ENCODE measurements around the gene KLRC3. TPM values are rescaled to one million over a fixed set of nuclear protein-coding genes. Genes with fewer than 3 reads are reported as not detected.
"Not testable (repeated sequence)": the region's sequence is repeated elsewhere in the genome, so short reads cannot be mapped to it uniquely, and the experiment has no call there.

The KLRC3 gene
- not detected for polyA plus RNA-seq (2013, experiment 1 of 2)
- not detected for polyA plus RNA-seq (2013, experiment 2 of 2)

DNA sequence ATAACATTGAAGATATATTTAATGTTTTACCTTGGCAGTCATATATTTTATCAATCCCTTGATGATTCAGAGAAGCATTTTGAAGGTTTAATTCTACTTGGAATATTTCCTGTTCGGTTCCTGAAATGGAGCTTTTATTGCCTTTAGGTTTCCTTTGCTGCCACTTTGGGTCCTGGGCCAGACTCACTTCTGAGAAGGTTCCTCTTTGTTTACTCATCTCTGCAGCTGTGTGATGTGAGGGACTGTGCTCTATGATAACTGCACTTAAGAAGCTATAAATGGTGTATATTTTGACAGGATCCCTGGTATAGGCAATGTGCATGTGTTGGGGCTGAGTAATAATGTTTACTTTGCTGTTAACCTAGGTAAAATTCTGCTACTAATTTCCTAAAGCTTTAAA is at the start of gene KLRC3:
Gene KLRC3 (minus strand): TSS at position 262 of the 400 bp plus-strand sequence. CDS start 45 bp downstream, at position 217.
- not testable (repeated sequence) for H3K27ac ChIP-seq (ENCODE audit: low read depth, low read length); H3K23ac ChIP-seq (ENCODE audit: low read length); H3K4me2 ChIP-seq (ENCODE audit: low read length); H3K36me3 ChIP-seq (ENCODE audit: control insufficient read depth, insufficient read depth, low read length); H2BK5ac ChIP-seq (ENCODE audit: low read length); H3K4me1 ChIP-seq (ENCODE audit: control insufficient read depth, low read depth, low read length); H3K56ac ChIP-seq (ENCODE audit: low read length); H2BK120ac ChIP-seq (ENCODE audit: low read depth, low read length); H3K79me2 ChIP-seq (ENCODE audit: control insufficient read depth, insufficient read depth, low read length); H2BK15ac ChIP-seq (replicated peaks; ENCODE audit: low read depth); H4K8ac ChIP-seq (ENCODE audit: low read depth, low read length); H3K4me3 ChIP-seq (ENCODE audit: low read length); H2AK5ac ChIP-seq (ENCODE audit: low read length); H3K79me1 ChIP-seq (ENCODE audit: low read length); H3K18ac ChIP-seq (ENCODE audit: low read length); H3K4ac ChIP-seq (ENCODE audit: low read depth, low read length); H3K9ac ChIP-seq (ENCODE audit: low read length); DNase-seq; H4K5ac ChIP-seq (ENCODE audit: low read length); H3K27me3 ChIP-seq (ENCODE audit: insufficient read depth, low read length, poor library complexity)
- WGBS (ENCODE audit: extremely low coverage, insufficient coverage, low lambda C conversion rate) = no CpG with 5 or more reads among the region's 1 CpG

- DNase-seq = no peak
- Histone ChIP-seq H2BK5ac (ENCODE audit: low read length) (no peak overlapping the region), H3K56ac (ENCODE audit: low read length) (no peak overlapping the region), H3K36me3 (ENCODE audit: control insufficient read depth, insufficient read depth, low read length) (no peaks in the 10 kb centered on the region), H2AK5ac (ENCODE audit: low read length) (no peak overlapping the region), H2BK120ac (ENCODE audit: low read depth, low read length) (no peak overlapping the region), H3K23ac (ENCODE audit: low read length) (no peak overlapping the region), H3K79me2 (ENCODE audit: control insufficient read depth, insufficient read depth, low read length) (no peaks in the 10 kb centered on the region), H3K18ac (ENCODE audit: low read length) (no peak overlapping the region), H3K27ac (ENCODE audit: low read depth, low read length) (no peak overlapping the region), H3K4ac (ENCODE audit: low read depth, low read length) (no peak overlapping the region), H2BK15ac (replicated peaks; ENCODE audit: low read depth) (no peak overlapping the region), H3K4me3 (ENCODE audit: low read length) (no peak overlapping the region), H3K9ac (ENCODE audit: low read length) (no peak overlapping the region), H3K79me1 (ENCODE audit: low read length) (no peaks in the 10 kb centered on the region), H4K5ac (ENCODE audit: low read length) (no peak overlapping the region), H4K8ac (ENCODE audit: low read depth, low read length) (no peak overlapping the region), H3K27me3 (ENCODE audit: insufficient read depth, low read length, poor library complexity) (no peaks in the 10 kb centered on the region), H3K4me1 (ENCODE audit: control insufficient read depth, low read depth, low read length) (no peaks in the 10 kb centered on the region), H3K4me2 (ENCODE audit: low read length) (no peak overlapping the region)
- WGBS (ENCODE audit: extremely low coverage, insufficient coverage, low lambda C conversion rate) = no CpG with 5 or more reads among the region's 1 CpG
Measured at GRCh38 chr12:10469701-10470100, 49.3 kb upstream of the KLRC3 start.

GRCh38 chr12:10466311-10466710 is 45.9 kb upstream of the KLRC3 start:
- H3K27me3 ChIP-seq (ENCODE audit: insufficient read depth, low read length, poor library complexity) = no peaks in the 10 kb centered on the region
- DNase-seq = no peak
- no peak overlapping the region for H3K23ac ChIP-seq (ENCODE audit: low read length)
- H3K36me3 ChIP-seq (ENCODE audit: control insufficient read depth, insufficient read depth, low read length) = no peaks in the 10 kb centered on the region
- no peak overlapping the region for H2BK5ac ChIP-seq (ENCODE audit: low read length)
- no peak overlapping the region for H2BK15ac ChIP-seq (replicated peaks; ENCODE audit: low read depth)
- no peak overlapping the region for H2AK5ac ChIP-seq (ENCODE audit: low read length)
- no peaks in the 10 kb centered on the region for H3K4me1 ChIP-seq (ENCODE audit: control insufficient read depth, low read depth, low read length)
- no peak overlapping the region for H3K56ac ChIP-seq (ENCODE audit: low read length)
- no peak overlapping the region for H4K8ac ChIP-seq (ENCODE audit: low read depth, low read length)
- no peak overlapping the region for H3K18ac ChIP-seq (ENCODE audit: low read length)
- H3K4me3 ChIP-seq (ENCODE audit: low read length) = no peak overlapping the region
- no CpG with 5 or more reads among the region's 4 CpGs for WGBS (ENCODE audit: extremely low coverage, insufficient coverage, low lambda C conversion rate)
- no peak overlapping the region for H3K9ac ChIP-seq (ENCODE audit: low read length)
- H2BK120ac ChIP-seq (ENCODE audit: low read depth, low read length) = no peak overlapping the region
- H3K27ac ChIP-seq (ENCODE audit: low read depth, low read length) = no peak overlapping the region
- H3K4me2 ChIP-seq (ENCODE audit: low read length) = no peak overlapping the region
- H4K5ac ChIP-seq (ENCODE audit: low read length) = no peak overlapping the region
- H3K79me2 ChIP-seq (ENCODE audit: control insufficient read depth, insufficient read depth, low read length) = no peaks in the 10 kb centered on the region
- no peak overlapping the region for H3K4ac ChIP-seq (ENCODE audit: low read depth, low read length)
- no peaks in the 10 kb centered on the region for H3K79me1 ChIP-seq (ENCODE audit: low read length)

DNA sequence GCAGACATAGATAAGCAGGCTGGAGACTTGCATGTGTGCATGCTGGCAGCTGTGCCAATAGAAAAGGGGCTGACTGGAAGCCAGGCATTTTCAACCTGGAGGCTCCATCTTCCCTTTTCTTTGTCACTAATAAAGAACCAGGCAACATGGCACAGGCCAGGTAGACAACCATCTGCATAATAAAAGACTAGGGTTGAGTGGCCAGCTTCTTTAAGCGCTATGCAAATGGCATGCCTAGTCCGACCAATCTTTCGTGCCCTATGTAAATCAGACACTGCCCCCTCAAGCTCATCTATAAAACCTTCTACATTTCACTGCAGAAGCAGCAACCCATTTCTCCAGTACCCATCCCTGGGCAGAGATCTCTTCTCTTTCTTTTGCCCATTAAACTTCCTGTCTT is 37.4 kb upstream of the KLRC3 start:
- DNase-seq = peak; percentile 12
- Histone ChIP-seq H2BK5ac (ENCODE audit: low read length) (no peak overlapping the region), H3K9ac (ENCODE audit: low read length) (no peak overlapping the region), H3K56ac (ENCODE audit: low read length) (no peak overlapping the region), H4K5ac (ENCODE audit: low read length) (no peak overlapping the region), H3K4ac (ENCODE audit: low read depth, low read length) (no peak overlapping the region), H3K4me1 (ENCODE audit: control insufficient read depth, low read depth, low read length) (no peaks in the 10 kb centered on the region), H2BK15ac (replicated peaks; ENCODE audit: low read depth) (no peak overlapping the region), H3K27me3 (ENCODE audit: insufficient read depth, low read length, poor library complexity) (no peaks in the 10 kb centered on the region), H3K18ac (ENCODE audit: low read length) (no peak overlapping the region), H3K27ac (ENCODE audit: low read depth, low read length) (no peak overlapping the region), H2BK120ac (ENCODE audit: low read depth, low read length) (no peak overlapping the region), H3K79me2 (ENCODE audit: control insufficient read depth, insufficient read depth, low read length) (no peaks in the 10 kb centered on the region), H2AK5ac (ENCODE audit: low read length) (no peak overlapping the region), H4K8ac (ENCODE audit: low read depth, low read length) (no peak overlapping the region), H3K4me2 (ENCODE audit: low read length) (no peak overlapping the region), H3K79me1 (ENCODE audit: low read length) (no peaks in the 10 kb centered on the region), H3K4me3 (ENCODE audit: low read length) (no peak overlapping the region), H3K36me3 (ENCODE audit: control insufficient read depth, insufficient read depth, low read length) (no peaks in the 10 kb centered on the region), H3K23ac (ENCODE audit: low read length) (no peak overlapping the region)
- no CpG with 5 or more reads among the region's 3 CpGs for WGBS (ENCODE audit: extremely low coverage, insufficient coverage, low lambda C conversion rate)

DNA sequence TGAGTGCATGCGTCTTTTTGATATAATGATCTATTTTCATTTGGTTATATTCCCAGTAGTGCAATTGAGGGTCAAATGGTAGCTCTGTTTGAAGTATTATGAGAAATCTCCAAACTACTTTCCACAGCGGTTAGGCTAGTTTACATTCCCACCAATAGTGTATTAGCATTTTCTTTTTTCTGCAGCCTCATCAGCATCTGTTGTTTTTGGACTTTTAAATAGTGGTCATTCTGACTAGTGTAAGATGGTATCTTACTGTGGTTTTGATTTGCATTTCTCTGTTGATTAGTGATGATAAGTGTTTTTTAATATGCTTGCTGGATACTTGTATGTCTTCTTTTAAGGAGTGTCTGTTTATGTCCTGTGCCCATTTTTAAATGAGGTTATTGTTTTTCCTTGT is 36.5 kb upstream of the KLRC3 start:
- Histone ChIP-seq H3K4me3 (ENCODE audit: low read length) (no peak overlapping the region), H4K5ac (ENCODE audit: low read length) (no peak overlapping the region), H2BK5ac (ENCODE audit: low read length) (no peak overlapping the region), H2AK5ac (ENCODE audit: low read length) (no peak overlapping the region), H3K27me3 (ENCODE audit: insufficient read depth, low read length, poor library complexity) (no peaks in the 10 kb centered on the region), H3K56ac (ENCODE audit: low read length) (no peak overlapping the region), H3K4me2 (ENCODE audit: low read length) (no peak overlapping the region), H3K9ac (ENCODE audit: low read length) (no peak overlapping the region), H3K27ac (ENCODE audit: low read depth, low read length) (no peak overlapping the region), H3K4me1 (ENCODE audit: control insufficient read depth, low read depth, low read length) (no peaks in the 10 kb centered on the region), H3K23ac (ENCODE audit: low read length) (no peak overlapping the region), H3K36me3 (ENCODE audit: control insufficient read depth, insufficient read depth, low read length) (no peaks in the 10 kb centered on the region), H3K4ac (ENCODE audit: low read depth, low read length) (no peak overlapping the region), H3K79me2 (ENCODE audit: control insufficient read depth, insufficient read depth, low read length) (no peaks in the 10 kb centered on the region), H4K8ac (ENCODE audit: low read depth, low read length) (no peak overlapping the region), H2BK15ac (replicated peaks; ENCODE audit: low read depth) (no peak overlapping the region), H2BK120ac (ENCODE audit: low read depth, low read length) (no peak overlapping the region), H3K79me1 (ENCODE audit: low read length) (no peaks in the 10 kb centered on the region), H3K18ac (ENCODE audit: low read length) (no peak overlapping the region)
- no CpG with 5 or more reads among the region's 2 CpGs for WGBS (ENCODE audit: extremely low coverage, insufficient coverage, low lambda C conversion rate)
- DNase-seq = no peak

DNA sequence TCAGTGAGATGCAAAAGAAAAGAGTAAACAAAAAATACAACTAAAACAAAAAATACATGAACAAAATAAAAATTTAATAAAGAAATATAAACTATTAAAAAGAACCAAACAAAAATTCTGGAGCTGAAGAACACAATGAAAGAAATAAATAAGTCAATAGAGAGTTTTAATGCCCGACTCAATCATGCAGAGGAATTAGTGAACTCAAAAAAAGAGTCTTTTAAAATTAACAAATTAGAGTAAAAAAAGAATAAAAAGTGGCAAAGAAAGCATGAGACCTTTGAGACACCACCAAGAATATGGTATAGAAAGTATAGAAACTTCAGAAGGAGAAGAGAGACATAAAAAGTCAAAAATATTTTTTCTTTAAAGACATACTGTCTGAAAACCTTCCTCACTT is 35.4 kb upstream of the KLRC3 start:
- Histone ChIP-seq H3K4me2 (ENCODE audit: low read length) (no peak overlapping the region), H2AK5ac (ENCODE audit: low read length) (no peak overlapping the region), H3K79me2 (ENCODE audit: control insufficient read depth, insufficient read depth, low read length) (no peaks in the 10 kb centered on the region), H3K9ac (ENCODE audit: low read length) (no peak overlapping the region), H3K18ac (ENCODE audit: low read length) (no peak overlapping the region), H3K4me3 (ENCODE audit: low read length) (no peak overlapping the region), H4K8ac (ENCODE audit: low read depth, low read length) (no peak overlapping the region), H3K27ac (ENCODE audit: low read depth, low read length) (no peak overlapping the region), H3K23ac (ENCODE audit: low read length) (no peak overlapping the region), H2BK15ac (replicated peaks; ENCODE audit: low read depth) (no peak overlapping the region), H2BK5ac (ENCODE audit: low read length) (no peak overlapping the region), H3K27me3 (ENCODE audit: insufficient read depth, low read length, poor library complexity) (no peaks in the 10 kb centered on the region), H3K79me1 (ENCODE audit: low read length) (no peaks in the 10 kb centered on the region), H4K5ac (ENCODE audit: low read length) (no peak overlapping the region), H2BK120ac (ENCODE audit: low read depth, low read length) (no peak overlapping the region), H3K56ac (ENCODE audit: low read length) (no peak overlapping the region), H3K36me3 (ENCODE audit: control insufficient read depth, insufficient read depth, low read length) (no peaks in the 10 kb centered on the region), H3K4ac (ENCODE audit: low read depth, low read length) (no peak overlapping the region), H3K4me1 (ENCODE audit: control insufficient read depth, low read depth, low read length) (no peaks in the 10 kb centered on the region)
- DNase-seq = no peak
- no CpG with 5 or more reads among the region's 1 CpG for WGBS (ENCODE audit: extremely low coverage, insufficient coverage, low lambda C conversion rate)
